Mucosa of descending colon (tissue), 3 donors: ENCODE measurements around the gene COX7A2L. TPM values are rescaled to one million over a fixed set of nuclear protein-coding genes. Genes with fewer than 3 reads are reported as not detected.

Source experiments
- ATAC-seq: fragments of 200-7000 bp; cut with Tn5 transposase; one replicate; pipeline ENCODE4 v1.9.1; 2020; ENCODE audit warnings: mild to moderate bottlenecking, moderate library complexity
- DNase-seq, 3 donors: peaks; one replicate each; pipeline ENCODE4 v3.0.0-alpha.2; 2020
- H3K36me3 ChIP-seq: fragments of 200-600 bp; one replicate; pipeline ENCODE4 v1.8.0; 2021; ENCODE audit warnings: low read depth, mild to moderate bottlenecking
- H3K4me1 ChIP-seq: fragments of 200-600 bp; one replicate; pipeline ENCODE4 v1.8.0; 2021; ENCODE audit warnings: low read depth, mild to moderate bottlenecking
- H3K4me3 ChIP-seq: fragments of 200-600 bp; one replicate; pipeline ENCODE4 v1.8.0; 2021; ENCODE audit warnings: mild to moderate bottlenecking
- H3K9me3 ChIP-seq: fragments of 200-600 bp; one replicate; pipeline ENCODE4 v1.8.0; 2021; ENCODE audit warnings: mild to moderate bottlenecking
- intact Hi-C, 2 donors: fragments of 100-400 bp; cut with DNase I in 1 of 2; cut with micrococcal nuclease in 1 of 2; formaldehyde crosslinking; loops; one replicate each; pipeline versions ENCODE4 v1.11.0 to v1.11.1; 2022; cut with DNase I, micrococcal nuclease
- total RNA-seq, 3 donors: library from RNA; stranded (reverse); fragmentation: NEBNext Ultra II Directional in 2 of 3; extraction: Animal tissue kit (Norgen Biotek cat#: 25700) in 2 of 3; gene quantifications; one replicate each; pipeline versions ENCODE4 v1.2.1 to v1.2.4, GENCODE V29; 2021 to 2023
- TF ChIP-seq, protein P1 (sequence below): fragments of 200-600 bp; IDR thresholded peaks from one replicate; pipeline ENCODE4 v1.8.0; 2022; ENCODE audit warnings: antibody characterized with exemption, mild to moderate bottlenecking
- donor health status: DM: no; HTN: no; CAD: no; lungs with moderate emphysema.
- donor health status: DM: no; HTN: no; CAD: no.
- donor health status: DM: no; HTN: yes; CAD: no.

The COX7A2L gene
- total RNA-seq, 3 donors from 2014 or later = 87.0 to 113 (median 108) TPM

DNA sequence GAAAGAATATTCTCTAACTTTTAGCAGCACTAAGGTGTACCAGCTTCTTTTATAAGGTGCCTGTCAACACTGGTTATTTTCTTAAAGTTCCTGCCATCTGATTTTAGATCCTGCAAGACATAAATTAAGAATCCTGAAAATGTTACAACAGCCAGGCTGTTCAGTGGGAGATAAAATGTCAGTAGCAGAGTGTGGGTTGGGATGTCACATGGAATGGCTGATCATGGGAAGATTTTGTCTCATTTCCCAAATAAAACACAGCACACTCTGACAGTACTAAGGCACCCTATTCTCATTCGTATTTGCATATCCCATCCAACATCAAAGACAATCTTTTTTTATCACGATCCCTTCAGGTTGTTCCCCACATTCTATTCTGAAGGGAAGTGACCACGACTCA, 2.4 kb upstream of the COX7A2L start:
- intact Hi-C loops = no loop called here
- H3K9me3 ChIP-seq = no peaks in the 10 kb centered on the region
- TF ChIP-seq, protein P1, sequence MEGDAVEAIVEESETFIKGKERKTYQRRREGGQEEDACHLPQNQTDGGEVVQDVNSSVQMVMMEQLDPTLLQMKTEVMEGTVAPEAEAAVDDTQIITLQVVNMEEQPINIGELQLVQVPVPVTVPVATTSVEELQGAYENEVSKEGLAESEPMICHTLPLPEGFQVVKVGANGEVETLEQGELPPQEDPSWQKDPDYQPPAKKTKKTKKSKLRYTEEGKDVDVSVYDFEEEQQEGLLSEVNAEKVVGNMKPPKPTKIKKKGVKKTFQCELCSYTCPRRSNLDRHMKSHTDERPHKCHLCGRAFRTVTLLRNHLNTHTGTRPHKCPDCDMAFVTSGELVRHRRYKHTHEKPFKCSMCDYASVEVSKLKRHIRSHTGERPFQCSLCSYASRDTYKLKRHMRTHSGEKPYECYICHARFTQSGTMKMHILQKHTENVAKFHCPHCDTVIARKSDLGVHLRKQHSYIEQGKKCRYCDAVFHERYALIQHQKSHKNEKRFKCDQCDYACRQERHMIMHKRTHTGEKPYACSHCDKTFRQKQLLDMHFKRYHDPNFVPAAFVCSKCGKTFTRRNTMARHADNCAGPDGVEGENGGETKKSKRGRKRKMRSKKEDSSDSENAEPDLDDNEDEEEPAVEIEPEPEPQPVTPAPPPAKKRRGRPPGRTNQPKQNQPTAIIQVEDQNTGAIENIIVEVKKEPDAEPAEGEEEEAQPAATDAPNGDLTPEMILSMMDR = no peak
- no peak overlapping the region for H3K4me3 ChIP-seq
- no peak for ATAC-seq
- no peak for DNase-seq
- no peaks in the 10 kb centered on the region for H3K36me3 ChIP-seq
- peaks cover 18% of the 10 kb centered on the region for H3K4me1 ChIP-seq

- Histone ChIP-seq H3K9me3 (no peaks in the 10 kb centered on the region), H3K4me1 (peaks cover 18% of the 10 kb centered on the region), H3K36me3 (no peaks in the 10 kb centered on the region), H3K4me3 (no peak overlapping the region)
- DNase-seq (peak in 1 of 3 donors; percentile 38), ATAC-seq (peak; percentile 29)
- TF ChIP-seq, protein P1 = no peak
- intact Hi-C loops = no loop called here
Measured at GRCh38 chr2:42361728-42362283, 789 bp upstream of the COX7A2L start.

- DNase-seq = no peak
- no peaks in the 10 kb centered on the region for H3K36me3 ChIP-seq
- TF ChIP-seq, protein P1 = no peak
- intact Hi-C loops = no loop called here
- ATAC-seq = no peak
- peak overlapping the region; percentile 98 for H3K4me3 ChIP-seq
- H3K9me3 ChIP-seq = no peaks in the 10 kb centered on the region
- H3K4me1 ChIP-seq = peaks cover 18% of the 10 kb centered on the region
Measured at GRCh38 chr2:42360493-42360889, 526 bp downstream of the COX7A2L start.

DNA sequence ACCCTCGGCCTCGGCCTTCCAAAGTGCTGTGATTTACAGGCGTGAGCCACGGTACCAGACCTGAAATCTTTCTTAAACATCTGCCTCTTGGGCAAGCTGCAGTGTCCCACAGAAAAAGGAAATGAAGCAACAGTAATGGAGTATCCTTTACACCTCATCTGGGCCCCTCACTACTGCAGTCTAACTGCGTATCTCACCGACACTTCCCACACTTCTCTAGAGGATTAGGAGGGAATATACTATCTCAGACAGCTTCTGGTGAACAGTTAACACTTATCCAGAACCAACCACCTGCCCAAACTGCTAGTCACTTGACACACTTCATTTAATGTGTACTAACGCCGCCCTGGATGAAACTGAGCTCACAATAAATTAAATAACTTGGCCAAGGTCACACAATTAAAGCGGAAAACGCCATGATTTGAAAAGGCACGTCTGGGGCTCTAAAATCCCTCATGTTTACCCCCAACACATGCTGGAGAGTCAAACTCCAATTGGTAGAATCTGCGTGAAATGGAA, 993 bp downstream of the COX7A2L start:
- ATAC-seq = no peak

DNA sequence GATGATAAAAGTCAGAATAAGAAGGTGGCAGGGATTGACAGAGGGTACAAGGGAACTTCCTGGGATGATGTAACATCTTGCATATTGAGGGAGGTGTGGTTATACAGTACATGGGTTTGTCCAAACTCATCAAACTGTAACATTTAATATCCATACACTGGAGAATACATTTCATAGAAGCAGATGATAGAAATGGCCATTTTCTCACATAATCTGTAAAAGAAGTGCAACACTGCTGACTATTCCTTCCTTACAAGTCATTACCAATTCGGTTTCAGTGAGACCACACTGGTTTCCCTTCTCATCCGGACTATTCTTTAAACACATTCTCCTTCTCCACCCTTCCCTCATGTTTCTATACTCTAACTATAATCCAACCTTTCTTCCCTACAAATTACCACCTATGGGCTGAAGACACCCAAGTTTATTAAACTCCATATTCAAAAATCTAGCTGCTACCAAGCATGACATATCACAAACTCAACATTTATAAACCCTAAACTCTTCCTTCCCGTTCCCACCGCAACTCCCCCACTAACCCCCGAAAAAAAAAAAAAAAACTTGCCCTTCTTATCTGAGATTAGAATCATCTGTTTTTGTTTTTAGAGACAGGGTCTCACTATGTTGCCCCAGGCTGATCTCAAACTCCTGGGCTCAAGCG, 1.6 kb downstream of the COX7A2L start:
- TF ChIP-seq, protein P1 = no peak
- no peak for DNase-seq
- intact Hi-C loops = no loop called here
- Histone ChIP-seq H3K36me3 (no peaks in the 10 kb centered on the region), H3K9me3 (no peaks in the 10 kb centered on the region), H3K4me3 (no peak overlapping the region), H3K4me1 (peaks cover 21% of the 10 kb centered on the region)
- no peak for ATAC-seq

More for the DNA sequence above, 993 bp downstream of the COX7A2L start:
- intact Hi-C loops = no loop called here
- TF ChIP-seq, protein P1 = no peak
- Histone ChIP-seq H3K4me1 (peaks cover 21% of the 10 kb centered on the region), H3K36me3 (no peaks in the 10 kb centered on the region), H3K4me3 (peak overlapping the region; percentile 98), H3K9me3 (no peaks in the 10 kb centered on the region)
- no peak for DNase-seq
